Naive thymus-derived CD8-positive, alpha-beta T cell (primary cell): ENCODE results near the gene OVAAL. TPM values are rescaled to one million over a fixed set of nuclear protein-coding genes. Genes with fewer than 3 reads are reported as not detected.

Experiments
- ATAC-seq, 2 donors: fragments of 150-1000 bp; cut with Tn5 transposase in 1 of 2; sonication (Bioruptor Pico), chemical (Tn5 transposase) in 1 of 2; 1 replicate in 1 of 2; 2 replicates in 1 of 2; pipeline ENCODE4 v1.10.0; 2021; ENCODE audit warnings: mild to moderate bottlenecking in 2 of 2, moderate library complexity in 2 of 2
- POLR2A ChIA-PET: fragments of 350-600 bp; sonication (Branson Sonifier 250); formaldehyde crosslinking; loops from one replicate; lab custom pipeline; 2021; ENCODE audit warnings: antibody characterized with exemption; lab: Charles Lee
- DNase-seq, 10 donors: peaks; one replicate each; pipeline versions ENCODE4 v3.0.0 to v3.0.0-alpha.2; 2020 to 2022
- H3K27ac Mint-ChIP-seq, 10 donors: one replicate each; pipeline ENCODE4 v1.8.0; 2020 to 2022; ENCODE audit warnings: mild to moderate bottlenecking in 10 of 10, mixed read lengths in 10 of 10, moderate library complexity in 4 of 10, inconsistent platforms in 1 of 10
- H3K27me3 Mint-ChIP-seq, 5 donors: one replicate each; pipeline ENCODE4 v1.8.0; 2021 to 2022; ENCODE audit warnings: mixed read lengths in 5 of 5
- H3K36me3 Mint-ChIP-seq, 3 donors: one replicate each; pipeline ENCODE4 v1.8.0; 2020 to 2022; ENCODE audit warnings: mixed read lengths in 3 of 3, mild to moderate bottlenecking in 2 of 3, inconsistent platforms in 1 of 3
- H3K4me1 Mint-ChIP-seq, 4 donors: one replicate each; pipeline ENCODE4 v1.8.0; 2021 to 2022; ENCODE audit warnings: mixed read lengths in 4 of 4
- H3K4me3 Mint-ChIP-seq, 10 donors: one replicate each; pipeline ENCODE4 v1.8.0; 2020 to 2022; ENCODE audit warnings: mild to moderate bottlenecking in 10 of 10, mixed read lengths in 10 of 10, moderate library complexity in 6 of 10, inconsistent platforms in 1 of 10
- H3K9me3 Mint-ChIP-seq, 9 donors: one replicate each; pipeline ENCODE4 v1.8.0; 2020 to 2022; ENCODE audit warnings: mixed read lengths in 9 of 9, mild to moderate bottlenecking in 3 of 9, inconsistent platforms in 1 of 9, moderate library complexity in 1 of 9
- polyA plus RNA-seq, 3 donors: library from polyadenylated mRNA; unstranded; fragments of 300-500 nt; fragmentation: Illumina TruSeq; gene quantifications; one replicate each; pipeline ENCODE4 v1.2.3, GENCODE V29; 2021
- total RNA-seq, 8 experiments: library from RNA in 2 of 8; stranded (reverse) in 2 of 8; gene quantifications; one replicate each; pipeline ENCODE4 v1.2.3 and lab custom pipeline; 2021 to 2026

The OVAAL gene
- total and polyA plus RNA-seq, 5 experiments from 2014 or later = not detected

- Mint-ChIP-seq H3K9me3 (peaks cover 0 to 1% (median 0%) of the 10 kb centered on the region in 9 donors), H3K4me1 (peaks cover under 1 to 4% (median 3%) of the 10 kb centered on the region in 4 donors), H3K4me3 (no peak overlapping the region), H3K27ac (no peak overlapping the region), H3K27me3 (peaks cover 0 to 4% (median 0%) of the 10 kb centered on the region in 5 donors), H3K36me3 (no peaks in the 10 kb centered on the region)
- POLR2A ChIA-PET = no interaction called here
- no peak for DNase-seq
- no peak for ATAC-seq
These were observed 47.4 kb downstream of the OVAAL start for GRCh38 chr1:180606155-180606554.

- DNase-seq (no peak), ATAC-seq (no peak)
- H3K27ac Mint-ChIP-seq = peak overlapping the region in 2 of 10 donors; percentile 25 to 75
- H3K4me1 Mint-ChIP-seq = peaks cover 3 to 8% (median 6%) of the 10 kb centered on the region in 4 donors
- H3K9me3 Mint-ChIP-seq = peaks cover 0 to 1% (median 0%) of the 10 kb centered on the region in 9 donors
- no peaks in the 10 kb centered on the region for H3K27me3 Mint-ChIP-seq
- no peaks in the 10 kb centered on the region for H3K36me3 Mint-ChIP-seq
- H3K4me3 Mint-ChIP-seq = no peak overlapping the region
- POLR2A ChIA-PET = no interaction called here
These were observed 51.1 kb downstream of the OVAAL start for GRCh38 chr1:180609643-180610555.

- peak overlapping the region in 2 of 10 donors; percentile 11 to 57 for H3K27ac Mint-ChIP-seq
- POLR2A ChIA-PET = no interaction called here
- DNase-seq = no peak
- ATAC-seq = no peak
- no peaks in the 10 kb centered on the region for H3K36me3 Mint-ChIP-seq
- peaks cover 3 to 8% (median 6%) of the 10 kb centered on the region in 4 donors for H3K4me1 Mint-ChIP-seq
- H3K9me3 Mint-ChIP-seq = peaks cover 0 to 1% (median 0%) of the 10 kb centered on the region in 9 donors
- H3K4me3 Mint-ChIP-seq = no peak overlapping the region
- no peaks in the 10 kb centered on the region for H3K27me3 Mint-ChIP-seq
These were observed 51.8 kb downstream of the OVAAL start for GRCh38 chr1:180610556-180611015.

- no peaks in the 10 kb centered on the region for H3K36me3 Mint-ChIP-seq
- H3K4me3 Mint-ChIP-seq = no peak overlapping the region
- H3K4me1 Mint-ChIP-seq = peaks cover 3 to 8% (median 6%) of the 10 kb centered on the region in 4 donors
- DNase-seq = no peak
- H3K27me3 Mint-ChIP-seq = no peaks in the 10 kb centered on the region
- peaks cover 0 to 1% (median 0%) of the 10 kb centered on the region in 9 donors for H3K9me3 Mint-ChIP-seq
- POLR2A ChIA-PET = interaction anchor here (0.6 kb wide), 1 partner anchor 516 kb away, joined by 4 read pairs; no protein-coding TSS in a partner anchor
- peak in 1 of 2 donors; percentile 46 for ATAC-seq
- peak overlapping the region in 4 of 10 donors; percentile 7 to 31 (median 17) for H3K27ac Mint-ChIP-seq
These were observed 52.5 kb downstream of the OVAAL start for GRCh38 chr1:180611016-180611930.

- Mint-ChIP-seq H3K4me3 (no peak overlapping the region), H3K4me1 (peaks cover 3 to 8% (median 6%) of the 10 kb centered on the region in 4 donors), H3K36me3 (no peaks in the 10 kb centered on the region), H3K27ac (no peak overlapping the region), H3K9me3 (peaks cover 0 to 1% (median 0%) of the 10 kb centered on the region in 9 donors), H3K27me3 (no peaks in the 10 kb centered on the region)
- ATAC-seq (no peak), DNase-seq (no peak)
- POLR2A ChIA-PET = no interaction called here
These were observed 53.9 kb downstream of the OVAAL start for GRCh38 chr1:180612632-180613031.

GRCh38 chr1:180614730-180615129, 56.0 kb downstream of the OVAAL start:
- Mint-ChIP-seq H3K4me3 (no peak overlapping the region), H3K27me3 (no peaks in the 10 kb centered on the region), H3K4me1 (peaks cover 3 to 8% (median 6%) of the 10 kb centered on the region in 4 donors), H3K9me3 (peaks cover 0 to 1% (median 0%) of the 10 kb centered on the region in 9 donors), H3K27ac (no peak overlapping the region), H3K36me3 (no peaks in the 10 kb centered on the region)
- DNase-seq (no peak), ATAC-seq (no peak)
- POLR2A ChIA-PET = no interaction called here

- no peaks in the 10 kb centered on the region for H3K36me3 Mint-ChIP-seq
- ATAC-seq (no peak), DNase-seq (no peak)
- no peak overlapping the region for H3K4me3 Mint-ChIP-seq
- no peak overlapping the region for H3K27ac Mint-ChIP-seq
- POLR2A ChIA-PET = no interaction called here
- no peaks in the 10 kb centered on the region for H3K27me3 Mint-ChIP-seq
- H3K9me3 Mint-ChIP-seq = peaks cover 0 to 1% (median 0%) of the 10 kb centered on the region in 9 donors
- H3K4me1 Mint-ChIP-seq = peaks cover 3 to 8% (median 5%) of the 10 kb centered on the region in 4 donors
These were observed 56.9 kb downstream of the OVAAL start for GRCh38 chr1:180615493-180616290.

Other genes starting within 250 kb of the OVAAL start
- 10 to 100 TPM; 57.1 to 63.6 TPM for gene ACBD6, start 56.4 kb upstream of the OVAAL start, total RNA-seq
- 10 to 100 TPM; 45.8 to 46.4 (median 46.4) TPM for gene ACBD6, start 56.4 kb upstream of the OVAAL start, polyA plus RNA-seq
- 10 to 100 TPM; 16.3 to 19.1 TPM for gene XPR1, start 73.1 kb downstream of the OVAAL start, total RNA-seq
- 1 to 10 TPM; 2.8 to 4.6 (median 4.0) TPM for gene XPR1, start 73.1 kb downstream of the OVAAL start, polyA plus RNA-seq